ENCODE results near the gene RTRAF.

RTRAF gene

GRCh38 chr14:52032204-52032801, 43.0 kb downstream of the RTRAF start:
- Histone ChIP-seq H3K4me1 (ENCODE audit: insufficient read depth, low read length) (no peaks in the 10 kb centered on the region), H2AFZ (ENCODE audit: low read depth, low read length) (no peak overlapping the region), H3K36me3 (ENCODE audit: insufficient read depth, low read length) (no peaks in the 10 kb centered on the region), H3K9me3 (ENCODE audit: low read length) (no peaks in the 10 kb centered on the region), H3K4me3 (ENCODE audit: low read length) (no peak overlapping the region), H3K27me3 (ENCODE audit: insufficient read depth, low read length) (no peaks in the 10 kb centered on the region)

- H3K4me1 ChIP-seq (ENCODE audit: insufficient read depth, low read length): no peaks in the 10 kb centered on the region
- H3K27me3 ChIP-seq (ENCODE audit: insufficient read depth, low read length): no peaks in the 10 kb centered on the region
- no peak overlapping the region for H2AFZ ChIP-seq (ENCODE audit: low read depth, low read length)
- no peaks in the 10 kb centered on the region for H3K36me3 ChIP-seq (ENCODE audit: insufficient read depth, low read length)
- no peak overlapping the region for H3K4me3 ChIP-seq (ENCODE audit: low read length)
- H3K9me3 ChIP-seq (ENCODE audit: low read length): no peaks in the 10 kb centered on the region
These were observed 43.8 kb downstream of the RTRAF start for GRCh38 chr14:52033101-52033642.

GRCh38 chr14:52039124-52039815, 49.9 kb downstream of the RTRAF start:
- Histone ChIP-seq H3K9me3 (ENCODE audit: low read length) (no peaks in the 10 kb centered on the region), H3K36me3 (ENCODE audit: insufficient read depth, low read length) (no peaks in the 10 kb centered on the region), H3K4me3 (ENCODE audit: low read length) (no peak overlapping the region), H2AFZ (ENCODE audit: low read depth, low read length) (no peak overlapping the region), H3K4me1 (ENCODE audit: insufficient read depth, low read length) (no peaks in the 10 kb centered on the region), H3K27me3 (ENCODE audit: insufficient read depth, low read length) (no peaks in the 10 kb centered on the region)

- no peaks in the 10 kb centered on the region for H3K9me3 ChIP-seq (ENCODE audit: low read length)
- no peak overlapping the region for H2AFZ ChIP-seq (ENCODE audit: low read depth, low read length)
- no peaks in the 10 kb centered on the region for H3K36me3 ChIP-seq (ENCODE audit: insufficient read depth, low read length)
- H3K27me3 ChIP-seq (ENCODE audit: insufficient read depth, low read length): no peaks in the 10 kb centered on the region
- H3K4me3 ChIP-seq (ENCODE audit: low read length): no peak overlapping the region
- no peaks in the 10 kb centered on the region for H3K4me1 ChIP-seq (ENCODE audit: insufficient read depth, low read length)
These were observed 51.3 kb downstream of the RTRAF start for GRCh38 chr14:52040598-52040997.

- Histone ChIP-seq H3K36me3 (ENCODE audit: insufficient read depth, low read length) (no peaks in the 10 kb centered on the region), H3K9me3 (ENCODE audit: low read length) (no peaks in the 10 kb centered on the region)
These were observed 53.3 kb downstream of the RTRAF start for GRCh38 chr14:52042371-52043289.

GRCh38 chr14:52043690-52044089, 54.3 kb downstream of the RTRAF start:
- H2AFZ ChIP-seq (ENCODE audit: low read depth, low read length): no peak overlapping the region
- H3K27me3 ChIP-seq (ENCODE audit: insufficient read depth, low read length): no peaks in the 10 kb centered on the region
- no peaks in the 10 kb centered on the region for H3K9me3 ChIP-seq (ENCODE audit: low read length)
- no peak overlapping the region for H3K4me3 ChIP-seq (ENCODE audit: low read length)
- no peaks in the 10 kb centered on the region for H3K4me1 ChIP-seq (ENCODE audit: insufficient read depth, low read length)
- H3K36me3 ChIP-seq (ENCODE audit: insufficient read depth, low read length): no peaks in the 10 kb centered on the region

More at GRCh38 chr14:52042371-52043289, 53.3 kb downstream of the RTRAF start:
- H3K4me3 ChIP-seq (ENCODE audit: low read length): no peak overlapping the region
- no peak overlapping the region for H2AFZ ChIP-seq (ENCODE audit: low read depth, low read length)
- H3K27me3 ChIP-seq (ENCODE audit: insufficient read depth, low read length): no peaks in the 10 kb centered on the region
- no peaks in the 10 kb centered on the region for H3K4me1 ChIP-seq (ENCODE audit: insufficient read depth, low read length)

- H3K4me1 ChIP-seq (ENCODE audit: insufficient read depth, low read length): no peaks in the 10 kb centered on the region
- H3K4me3 ChIP-seq (ENCODE audit: low read length): no peak overlapping the region
- no peaks in the 10 kb centered on the region for H3K27me3 ChIP-seq (ENCODE audit: insufficient read depth, low read length)
- H2AFZ ChIP-seq (ENCODE audit: low read depth, low read length): no peak overlapping the region
- H3K36me3 ChIP-seq (ENCODE audit: insufficient read depth, low read length): no peaks in the 10 kb centered on the region
- H3K9me3 ChIP-seq (ENCODE audit: low read length): no peaks in the 10 kb centered on the region
These were observed 55.6 kb downstream of the RTRAF start for GRCh38 chr14:52044791-52045522.

- no peaks in the 10 kb centered on the region for H3K4me1 ChIP-seq (ENCODE audit: insufficient read depth, low read length)
- no peaks in the 10 kb centered on the region for H3K27me3 ChIP-seq (ENCODE audit: insufficient read depth, low read length)
- H3K36me3 ChIP-seq (ENCODE audit: insufficient read depth, low read length): no peaks in the 10 kb centered on the region
- no peaks in the 10 kb centered on the region for H3K9me3 ChIP-seq (ENCODE audit: low read length)
- no peak overlapping the region for H3K4me3 ChIP-seq (ENCODE audit: low read length)
- H2AFZ ChIP-seq (ENCODE audit: low read depth, low read length): no peak overlapping the region
These were observed 57.1 kb downstream of the RTRAF start for GRCh38 chr14:52046376-52046917.

GRCh38 chr14:52048116-52048515, 58.8 kb downstream of the RTRAF start:
- no peaks in the 10 kb centered on the region for H3K36me3 ChIP-seq (ENCODE audit: insufficient read depth, low read length)
- H3K9me3 ChIP-seq (ENCODE audit: low read length): no peaks in the 10 kb centered on the region
- H3K27me3 ChIP-seq (ENCODE audit: insufficient read depth, low read length): no peaks in the 10 kb centered on the region
- no peak overlapping the region for H3K4me3 ChIP-seq (ENCODE audit: low read length)
- no peak overlapping the region for H2AFZ ChIP-seq (ENCODE audit: low read depth, low read length)
- H3K4me1 ChIP-seq (ENCODE audit: insufficient read depth, low read length): no peaks in the 10 kb centered on the region

- Histone ChIP-seq H2AFZ (ENCODE audit: low read depth, low read length) (no peak overlapping the region), H3K27me3 (ENCODE audit: insufficient read depth, low read length) (no peaks in the 10 kb centered on the region), H3K36me3 (ENCODE audit: insufficient read depth, low read length) (no peaks in the 10 kb centered on the region), H3K4me1 (ENCODE audit: insufficient read depth, low read length) (no peaks in the 10 kb centered on the region), H3K9me3 (ENCODE audit: low read length) (no peaks in the 10 kb centered on the region), H3K4me3 (ENCODE audit: low read length) (no peak overlapping the region)
These were observed 59.4 kb downstream of the RTRAF start for GRCh38 chr14:52048641-52049204.

GRCh38 chr14:52049271-52049670, 59.9 kb downstream of the RTRAF start:
- H3K36me3 ChIP-seq (ENCODE audit: insufficient read depth, low read length): no peaks in the 10 kb centered on the region
- no peaks in the 10 kb centered on the region for H3K4me1 ChIP-seq (ENCODE audit: insufficient read depth, low read length)
- no peaks in the 10 kb centered on the region for H3K9me3 ChIP-seq (ENCODE audit: low read length)
- H2AFZ ChIP-seq (ENCODE audit: low read depth, low read length): no peak overlapping the region
- no peak overlapping the region for H3K4me3 ChIP-seq (ENCODE audit: low read length)
- no peaks in the 10 kb centered on the region for H3K27me3 ChIP-seq (ENCODE audit: insufficient read depth, low read length)
